22Rv1 (cell line): ENCODE data around the gene COL5A1.

Experiments
- ZFX ChIP-seq: fragments of 450-650 bp; IDR thresholded peaks from 2 replicates; pipeline ENCODE4 v1.6.1; 2017; ENCODE audit warnings: antibody characterized with exemption, borderline replicate concordance
- TF ChIP-seq, protein P1 (sequence below): fragments of 450-650 bp; IDR thresholded peaks from 2 replicates; pipeline ENCODE4 v1.5.1; 2017; ENCODE audit warnings: mild to moderate bottlenecking

DNA sequence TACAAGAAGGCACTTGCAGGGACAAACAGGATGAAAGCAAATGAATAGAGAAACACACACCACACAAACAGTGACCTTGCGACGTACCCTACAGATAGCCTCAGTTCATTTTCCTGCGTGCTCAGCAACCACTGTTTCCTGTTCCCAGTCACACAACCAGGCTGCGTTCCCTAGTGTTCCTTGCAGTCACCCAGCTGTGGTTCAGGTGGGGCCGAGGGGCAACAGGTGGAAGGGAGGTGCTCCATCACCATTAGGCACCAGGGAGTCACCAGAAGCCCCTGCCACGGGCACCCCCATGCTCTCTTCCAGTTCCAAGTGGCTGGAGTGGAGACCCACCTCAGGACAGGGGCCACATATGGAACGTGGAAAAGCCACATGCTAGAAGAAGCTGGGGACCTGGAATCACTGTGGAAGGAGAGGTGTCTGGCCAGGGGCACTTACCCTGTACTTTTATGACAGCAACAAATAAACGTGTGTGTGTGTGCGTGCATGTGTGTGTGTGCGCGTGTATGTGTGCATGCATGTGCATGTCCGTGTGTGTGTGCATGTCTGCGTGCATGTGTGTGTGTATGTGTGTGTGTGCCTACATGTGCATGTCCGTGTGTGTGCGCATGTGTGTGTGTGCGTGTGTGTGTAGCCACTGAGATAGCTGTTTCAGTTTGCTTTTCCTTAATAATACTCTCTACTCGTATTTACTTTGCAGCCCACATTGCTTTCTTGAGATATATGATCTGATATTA, 220.2 kb downstream of the COL5A1 start:
- TF ChIP-seq, protein P1, sequence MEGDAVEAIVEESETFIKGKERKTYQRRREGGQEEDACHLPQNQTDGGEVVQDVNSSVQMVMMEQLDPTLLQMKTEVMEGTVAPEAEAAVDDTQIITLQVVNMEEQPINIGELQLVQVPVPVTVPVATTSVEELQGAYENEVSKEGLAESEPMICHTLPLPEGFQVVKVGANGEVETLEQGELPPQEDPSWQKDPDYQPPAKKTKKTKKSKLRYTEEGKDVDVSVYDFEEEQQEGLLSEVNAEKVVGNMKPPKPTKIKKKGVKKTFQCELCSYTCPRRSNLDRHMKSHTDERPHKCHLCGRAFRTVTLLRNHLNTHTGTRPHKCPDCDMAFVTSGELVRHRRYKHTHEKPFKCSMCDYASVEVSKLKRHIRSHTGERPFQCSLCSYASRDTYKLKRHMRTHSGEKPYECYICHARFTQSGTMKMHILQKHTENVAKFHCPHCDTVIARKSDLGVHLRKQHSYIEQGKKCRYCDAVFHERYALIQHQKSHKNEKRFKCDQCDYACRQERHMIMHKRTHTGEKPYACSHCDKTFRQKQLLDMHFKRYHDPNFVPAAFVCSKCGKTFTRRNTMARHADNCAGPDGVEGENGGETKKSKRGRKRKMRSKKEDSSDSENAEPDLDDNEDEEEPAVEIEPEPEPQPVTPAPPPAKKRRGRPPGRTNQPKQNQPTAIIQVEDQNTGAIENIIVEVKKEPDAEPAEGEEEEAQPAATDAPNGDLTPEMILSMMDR, result no peak
- no peak for TF ChIP-seq ZFX
